Measurements from ENCODE around the gene PTCSC3. TPM values are rescaled to one million over a fixed set of nuclear protein-coding genes. Genes with fewer than 3 reads are reported as not detected.
A peak's percentile ranks its signal among the peaks of the same experiment; 100 is the strongest.

PTCSC3 gene
- total and polyA plus RNA-seq, 2 experiments from 2014 or later, result not detected

DNA sequence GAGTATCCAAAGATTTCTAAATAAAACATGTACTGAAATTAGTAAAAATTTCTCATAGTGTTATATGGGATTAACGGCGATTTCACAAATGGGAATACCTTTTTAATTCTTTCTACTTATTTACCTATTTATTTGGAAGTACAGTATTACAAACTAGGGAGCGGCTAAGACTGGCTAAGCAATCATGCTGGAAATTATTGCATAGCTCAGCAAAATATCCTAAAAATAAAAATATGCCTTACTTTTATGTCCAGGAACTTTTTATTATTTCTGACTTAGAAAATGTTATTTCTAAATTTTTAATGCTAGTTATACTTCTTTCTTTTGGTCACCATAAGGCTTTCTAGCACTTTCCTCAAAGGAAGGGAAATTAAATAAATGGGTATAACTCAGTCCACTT lies 36.5 kb upstream of the PTCSC3 start:
- Histone ChIP-seq H3K9me2 (replicated peaks; ENCODE audit: insufficient read depth) (no peaks in the 10 kb centered on the region), H3K4me3 (no peak overlapping the region), H3K36me3 (replicated peaks; ENCODE audit: insufficient read depth, low read depth) (no peaks in the 10 kb centered on the region), H3K27ac (no peak overlapping the region), H3K4me2 (no peak overlapping the region), H3K27me3 (no peaks in the 10 kb centered on the region), H3K4me1 (ENCODE audit: insufficient read depth) (no peaks in the 10 kb centered on the region), H2AFZ (no peak overlapping the region), H3K79me2 (no peaks in the 10 kb centered on the region), H4K20me1 (ENCODE audit: insufficient read depth, poor library complexity, severe bottlenecking) (no peaks in the 10 kb centered on the region), H3K9me3 (ENCODE audit: low read depth) (no peaks in the 10 kb centered on the region)
- WGBS (ENCODE audit: low lambda C conversion rate, missing lambda C conversion rate), result 97% methylated on average over 3 of the region's 3 CpGs
- no peak for TF ChIP-seq EZH2phosphoT487 (IDR thresholded peaks at IDR 0.05; ENCODE audit: low read depth, severe bottlenecking, unreplicated experiment)
- TF ChIP-seq, protein P1, sequence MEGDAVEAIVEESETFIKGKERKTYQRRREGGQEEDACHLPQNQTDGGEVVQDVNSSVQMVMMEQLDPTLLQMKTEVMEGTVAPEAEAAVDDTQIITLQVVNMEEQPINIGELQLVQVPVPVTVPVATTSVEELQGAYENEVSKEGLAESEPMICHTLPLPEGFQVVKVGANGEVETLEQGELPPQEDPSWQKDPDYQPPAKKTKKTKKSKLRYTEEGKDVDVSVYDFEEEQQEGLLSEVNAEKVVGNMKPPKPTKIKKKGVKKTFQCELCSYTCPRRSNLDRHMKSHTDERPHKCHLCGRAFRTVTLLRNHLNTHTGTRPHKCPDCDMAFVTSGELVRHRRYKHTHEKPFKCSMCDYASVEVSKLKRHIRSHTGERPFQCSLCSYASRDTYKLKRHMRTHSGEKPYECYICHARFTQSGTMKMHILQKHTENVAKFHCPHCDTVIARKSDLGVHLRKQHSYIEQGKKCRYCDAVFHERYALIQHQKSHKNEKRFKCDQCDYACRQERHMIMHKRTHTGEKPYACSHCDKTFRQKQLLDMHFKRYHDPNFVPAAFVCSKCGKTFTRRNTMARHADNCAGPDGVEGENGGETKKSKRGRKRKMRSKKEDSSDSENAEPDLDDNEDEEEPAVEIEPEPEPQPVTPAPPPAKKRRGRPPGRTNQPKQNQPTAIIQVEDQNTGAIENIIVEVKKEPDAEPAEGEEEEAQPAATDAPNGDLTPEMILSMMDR (IDR thresholded peaks at IDR 0.05; ENCODE audit: poor library complexity), result no peak
- TF ChIP-seq EZH2 (IDR thresholded peaks at IDR 0.05; ENCODE audit: borderline replicate concordance), result no peak
- no peak for DNase-seq (ENCODE audit: low spot score)

DNA sequence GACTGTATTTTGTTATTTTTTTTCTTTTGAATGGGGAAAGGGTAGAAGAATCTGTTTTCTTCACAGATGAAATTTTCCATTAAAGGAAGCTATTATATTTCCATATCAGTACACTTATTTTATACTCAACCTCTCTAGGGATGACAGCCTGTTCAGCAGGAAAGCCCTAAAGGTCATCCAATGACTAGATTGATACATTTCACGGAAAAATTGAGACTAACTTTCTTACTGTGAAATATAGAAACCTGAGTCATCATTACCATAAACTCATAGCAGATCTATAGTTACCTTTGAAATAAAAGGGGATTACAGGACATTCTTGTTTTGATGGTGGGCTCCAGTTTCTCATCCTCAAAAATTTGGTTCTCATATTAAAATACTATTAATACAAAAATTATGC lies 36.1 kb upstream of the PTCSC3 start:
- no peak for TF ChIP-seq EZH2phosphoT487 (IDR thresholded peaks at IDR 0.05; ENCODE audit: low read depth, severe bottlenecking, unreplicated experiment)
- TF ChIP-seq, protein P1 (IDR thresholded peaks at IDR 0.05; ENCODE audit: poor library complexity), result no peak
- no peak for TF ChIP-seq EZH2 (IDR thresholded peaks at IDR 0.05; ENCODE audit: borderline replicate concordance)
- H2AFZ ChIP-seq, result no peak overlapping the region
- no peak overlapping the region for H3K4me3 ChIP-seq
- H3K4me2 ChIP-seq, result no peak overlapping the region
- H3K27ac ChIP-seq, result no peak overlapping the region
- DNase-seq (ENCODE audit: low spot score), result no peak
- no peaks in the 10 kb centered on the region for H3K36me3 ChIP-seq (replicated peaks; ENCODE audit: insufficient read depth, low read depth)
- H3K27me3 ChIP-seq, result no peaks in the 10 kb centered on the region
- H3K79me2 ChIP-seq, result no peaks in the 10 kb centered on the region
- H4K20me1 ChIP-seq (ENCODE audit: insufficient read depth, poor library complexity, severe bottlenecking), result no peaks in the 10 kb centered on the region
- 97% methylated on average over 1 of the region's 1 CpG for WGBS (ENCODE audit: low lambda C conversion rate, missing lambda C conversion rate)
- H3K9me2 ChIP-seq (replicated peaks; ENCODE audit: insufficient read depth), result no peaks in the 10 kb centered on the region
- no peaks in the 10 kb centered on the region for H3K4me1 ChIP-seq (ENCODE audit: insufficient read depth)
- no peaks in the 10 kb centered on the region for H3K9me3 ChIP-seq (ENCODE audit: low read depth)

DNA sequence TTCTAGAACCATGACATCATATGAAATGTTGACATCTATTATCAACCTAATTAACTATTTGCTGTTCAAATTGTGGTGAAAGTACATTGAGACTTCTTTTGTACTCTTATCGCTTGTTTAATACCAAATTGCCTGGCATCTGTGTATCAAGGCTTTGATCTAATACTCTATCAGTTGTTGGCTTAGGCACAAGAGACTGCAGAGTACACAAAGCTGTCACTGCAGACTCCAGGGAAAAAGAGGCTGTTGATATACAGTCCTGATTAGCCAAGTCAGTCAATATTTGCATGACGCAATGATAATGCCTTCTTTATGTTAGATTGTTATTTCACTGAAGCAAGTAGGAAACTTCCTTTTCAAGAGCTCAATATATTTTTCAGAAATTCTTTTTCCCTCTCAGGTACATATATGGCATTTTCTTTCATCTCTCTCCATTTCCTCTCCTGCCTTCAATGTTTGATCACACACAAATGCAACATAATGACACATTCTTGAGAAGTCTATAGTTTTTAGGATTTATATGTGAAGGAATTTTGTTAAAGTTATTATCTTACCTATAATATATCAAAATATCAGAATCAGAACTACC lies 32.3 kb upstream of the PTCSC3 start:
- TF ChIP-seq, protein P1 (IDR thresholded peaks at IDR 0.05; ENCODE audit: poor library complexity), result no peak
- peak; percentile 97 for TF ChIP-seq EZH2phosphoT487 (IDR thresholded peaks at IDR 0.05; ENCODE audit: low read depth, severe bottlenecking, unreplicated experiment)
- H3K4me1 ChIP-seq (ENCODE audit: insufficient read depth), result no peaks in the 10 kb centered on the region
- no peak overlapping the region for H3K4me3 ChIP-seq
- H3K4me2 ChIP-seq, result no peak overlapping the region
- H3K79me2 ChIP-seq, result no peaks in the 10 kb centered on the region
- H3K9me2 ChIP-seq (replicated peaks; ENCODE audit: insufficient read depth), result no peaks in the 10 kb centered on the region
- no peaks in the 10 kb centered on the region for H4K20me1 ChIP-seq (ENCODE audit: insufficient read depth, poor library complexity, severe bottlenecking)
- no peaks in the 10 kb centered on the region for H3K27me3 ChIP-seq
- no peak overlapping the region for H3K27ac ChIP-seq
- H3K9me3 ChIP-seq (ENCODE audit: low read depth), result no peaks in the 10 kb centered on the region
- H3K36me3 ChIP-seq (replicated peaks; ENCODE audit: insufficient read depth, low read depth), result no peaks in the 10 kb centered on the region
- peak; percentile 35 for DNase-seq (ENCODE audit: low spot score)
- H2AFZ ChIP-seq, result no peak overlapping the region
- WGBS (ENCODE audit: low lambda C conversion rate, missing lambda C conversion rate), result 53% methylated on average over 2 of the region's 2 CpGs

Data from hepatocyte (in vitro differentiated cells).